Right lobe of liver (tissue), 4 donors: Measurements from ENCODE around the gene DMPK.

Experiments used
- POLR2A ChIP-seq: fragments of 450-650 bp; IDR thresholded peaks from one replicate; pipeline ENCODE4 v1.6.1; 2017; ENCODE audit warnings: antibody characterized with exemption, mild to moderate bottlenecking
- TF ChIP-seq, protein P1 (sequence below), 4 donors: fragments of 200-600 bp in 3 of 4; fragments of 450-650 bp in 1 of 4; IDR thresholded peaks; one replicate each; pipeline versions ENCODE4 v1.5.1 to v1.8.0; 2016 to 2022; ENCODE audit warnings: antibody characterized with exemption in 4 of 4, mild to moderate bottlenecking in 2 of 4
- donor health status: DM: no; HTN: no; CAD: no.
- donor health status: DM: no; HTN: no; CAD: no.
- donor health status: DM: no; HTN: yes; CAD: no.

DNA sequence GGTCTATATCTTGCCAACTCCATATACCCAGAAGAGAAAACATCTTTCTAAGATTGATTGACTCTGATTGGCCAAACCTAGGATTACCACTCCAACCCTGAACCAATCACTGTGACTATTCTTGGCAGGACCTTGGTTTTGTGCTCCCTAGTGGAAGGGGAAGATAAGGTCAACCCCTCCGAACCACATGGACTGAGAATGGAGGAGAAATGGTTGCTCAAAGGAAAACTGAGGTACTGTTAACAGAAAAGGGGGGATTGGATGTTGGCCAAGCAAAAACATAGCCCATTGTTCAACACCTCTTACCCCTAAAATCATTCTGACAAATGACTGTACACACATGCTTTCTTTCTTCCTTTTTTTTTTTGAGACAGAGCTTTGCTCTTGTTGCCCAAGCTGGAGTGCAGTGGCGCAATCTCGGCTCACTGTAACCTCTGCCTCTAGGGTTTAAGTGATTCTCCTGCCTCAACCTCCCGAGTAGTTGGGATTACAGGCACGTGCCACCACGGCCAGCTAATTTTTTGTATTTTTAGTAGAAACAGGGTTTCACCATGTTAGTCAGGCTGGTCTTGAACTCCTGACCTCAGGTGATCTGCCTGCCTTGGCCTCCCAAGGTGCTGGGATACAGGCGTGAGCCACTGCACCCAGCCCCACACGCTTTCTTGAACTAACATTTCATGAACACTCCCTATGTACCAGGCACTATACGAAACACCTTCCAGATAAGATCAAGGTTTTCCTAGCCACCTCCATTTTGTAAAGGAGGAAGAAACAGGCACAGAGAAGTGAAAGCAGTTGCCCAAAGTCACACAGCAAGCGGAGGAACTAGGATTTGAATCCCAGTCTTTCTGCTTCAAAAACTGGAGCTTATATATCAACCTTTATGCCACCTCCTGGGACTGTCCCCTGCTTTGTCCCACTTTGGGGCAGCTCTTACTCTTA lies 42.5 kb downstream of the DMPK start:
- TF ChIP-seq, protein P1, sequence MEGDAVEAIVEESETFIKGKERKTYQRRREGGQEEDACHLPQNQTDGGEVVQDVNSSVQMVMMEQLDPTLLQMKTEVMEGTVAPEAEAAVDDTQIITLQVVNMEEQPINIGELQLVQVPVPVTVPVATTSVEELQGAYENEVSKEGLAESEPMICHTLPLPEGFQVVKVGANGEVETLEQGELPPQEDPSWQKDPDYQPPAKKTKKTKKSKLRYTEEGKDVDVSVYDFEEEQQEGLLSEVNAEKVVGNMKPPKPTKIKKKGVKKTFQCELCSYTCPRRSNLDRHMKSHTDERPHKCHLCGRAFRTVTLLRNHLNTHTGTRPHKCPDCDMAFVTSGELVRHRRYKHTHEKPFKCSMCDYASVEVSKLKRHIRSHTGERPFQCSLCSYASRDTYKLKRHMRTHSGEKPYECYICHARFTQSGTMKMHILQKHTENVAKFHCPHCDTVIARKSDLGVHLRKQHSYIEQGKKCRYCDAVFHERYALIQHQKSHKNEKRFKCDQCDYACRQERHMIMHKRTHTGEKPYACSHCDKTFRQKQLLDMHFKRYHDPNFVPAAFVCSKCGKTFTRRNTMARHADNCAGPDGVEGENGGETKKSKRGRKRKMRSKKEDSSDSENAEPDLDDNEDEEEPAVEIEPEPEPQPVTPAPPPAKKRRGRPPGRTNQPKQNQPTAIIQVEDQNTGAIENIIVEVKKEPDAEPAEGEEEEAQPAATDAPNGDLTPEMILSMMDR (IDR thresholded peaks at IDR 0.05), result no peak
- TF ChIP-seq POLR2A, result no peak
